NCI-H1105 (cell line): ENCODE results near the gene PARP11.
A peak's percentile ranks its signal among the peaks of the same experiment; 100 is the strongest.

Experiments used
- DNase-seq: peaks from one replicate; lab custom pipeline; 2025; lab: John Stamatoyannopoulos, UW

Gene PARP11, protein sequence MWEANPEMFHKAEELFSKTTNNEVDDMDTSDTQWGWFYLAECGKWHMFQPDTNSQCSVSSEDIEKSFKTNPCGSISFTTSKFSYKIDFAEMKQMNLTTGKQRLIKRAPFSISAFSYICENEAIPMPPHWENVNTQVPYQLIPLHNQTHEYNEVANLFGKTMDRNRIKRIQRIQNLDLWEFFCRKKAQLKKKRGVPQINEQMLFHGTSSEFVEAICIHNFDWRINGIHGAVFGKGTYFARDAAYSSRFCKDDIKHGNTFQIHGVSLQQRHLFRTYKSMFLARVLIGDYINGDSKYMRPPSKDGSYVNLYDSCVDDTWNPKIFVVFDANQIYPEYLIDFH

DNA sequence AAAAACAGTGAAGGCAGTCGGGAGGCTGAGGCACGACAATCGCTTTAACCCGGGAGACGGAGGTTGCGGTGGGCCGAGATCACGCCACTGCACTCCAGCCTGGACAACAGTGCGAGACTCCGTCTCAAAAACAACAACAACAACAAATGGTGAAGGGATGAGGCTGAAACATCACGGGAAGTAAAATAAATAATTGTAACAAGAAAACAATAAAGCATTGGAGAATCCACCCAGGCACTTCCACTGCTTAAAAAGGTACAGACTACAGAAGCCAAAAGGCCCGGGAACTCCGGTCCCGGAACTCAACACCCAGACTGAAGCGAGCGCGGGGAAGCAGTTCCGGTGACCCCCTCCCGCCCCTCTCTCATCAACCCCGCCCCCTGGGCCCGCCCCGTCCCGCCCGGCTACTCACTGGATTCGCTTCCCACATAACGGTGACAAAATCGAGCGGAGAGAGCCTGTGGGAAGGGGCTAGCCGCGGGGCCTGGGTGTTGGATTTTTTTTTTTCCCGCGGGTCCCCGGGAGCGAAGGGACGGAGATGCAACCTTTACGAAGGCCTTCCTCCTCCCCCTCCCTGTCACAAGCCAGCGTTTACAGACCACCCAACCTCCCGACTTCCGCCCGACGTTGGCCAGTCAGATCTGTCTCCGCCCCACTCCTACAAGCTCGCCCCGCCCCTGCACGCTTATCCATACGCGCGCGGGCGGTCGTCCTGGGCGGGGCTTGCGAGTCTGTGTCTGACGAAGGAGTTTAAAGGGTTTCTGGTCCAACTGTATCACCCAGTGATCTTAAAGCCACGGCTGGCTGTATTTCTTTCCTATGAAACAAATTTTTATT lies at the start of gene PARP11:
PARP11 (minus strand) TSS at position 600 of the 837 bp plus-strand sequence; CDS start at position 430, 170 bp downstream.
- DNase-seq: peak; percentile 94

DNA sequence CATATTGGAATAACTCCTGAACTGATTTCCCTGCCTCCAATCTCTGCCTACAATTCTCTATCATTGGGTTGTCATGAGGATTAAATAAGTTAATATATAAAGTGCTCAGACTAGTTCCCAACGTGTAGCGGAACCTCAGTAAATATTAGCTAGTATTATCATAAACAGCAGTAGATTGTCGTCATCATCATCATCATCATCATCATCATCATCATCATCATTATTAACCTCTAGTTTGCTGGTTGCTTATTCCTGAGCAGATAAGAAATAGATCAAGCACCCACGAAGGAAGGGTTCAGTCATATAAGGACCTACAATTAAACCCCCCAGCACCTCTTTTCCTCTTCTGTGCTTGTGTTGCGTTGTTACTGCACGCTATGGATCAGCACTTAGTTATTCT lies 48.8 kb upstream of the PARP11 start:
- DNase-seq: no peak

DNA sequence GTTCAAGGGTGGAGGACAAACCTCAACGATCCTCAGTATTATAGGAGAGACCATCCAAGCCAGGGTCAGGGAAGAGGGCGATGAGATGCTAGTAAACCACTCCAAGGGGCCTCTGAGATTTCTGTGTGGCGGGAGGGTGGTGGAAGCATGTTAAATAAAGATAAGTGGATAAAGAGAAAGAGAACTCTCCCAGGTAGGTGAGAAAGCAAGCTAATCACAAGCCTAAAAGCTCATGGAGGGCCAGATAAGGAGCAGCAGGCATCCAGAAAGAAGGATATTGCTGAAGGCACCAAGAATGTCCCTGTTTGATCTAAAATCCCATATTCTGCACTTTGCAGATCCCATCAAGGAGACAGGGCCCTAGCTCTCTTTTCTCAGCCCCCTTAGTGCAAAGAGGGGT lies 48.3 kb upstream of the PARP11 start:
- DNase-seq: no peak

DNA sequence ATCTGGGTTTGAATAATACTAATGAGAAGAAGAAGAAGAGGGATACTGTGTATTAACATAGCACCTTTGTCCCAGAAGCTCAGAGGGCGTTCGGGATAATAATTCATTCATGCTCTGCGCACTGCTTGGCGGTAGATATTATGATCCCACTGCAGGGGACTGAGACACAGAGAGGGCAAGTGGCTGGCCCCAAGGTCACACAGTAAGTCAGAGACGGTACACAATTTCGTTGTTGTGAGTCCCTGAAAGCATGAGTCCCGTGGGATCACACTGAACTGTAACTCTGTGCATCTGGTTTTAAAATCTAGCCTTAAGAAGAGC lies 47.9 kb upstream of the PARP11 start:
- no peak for DNase-seq

DNA sequence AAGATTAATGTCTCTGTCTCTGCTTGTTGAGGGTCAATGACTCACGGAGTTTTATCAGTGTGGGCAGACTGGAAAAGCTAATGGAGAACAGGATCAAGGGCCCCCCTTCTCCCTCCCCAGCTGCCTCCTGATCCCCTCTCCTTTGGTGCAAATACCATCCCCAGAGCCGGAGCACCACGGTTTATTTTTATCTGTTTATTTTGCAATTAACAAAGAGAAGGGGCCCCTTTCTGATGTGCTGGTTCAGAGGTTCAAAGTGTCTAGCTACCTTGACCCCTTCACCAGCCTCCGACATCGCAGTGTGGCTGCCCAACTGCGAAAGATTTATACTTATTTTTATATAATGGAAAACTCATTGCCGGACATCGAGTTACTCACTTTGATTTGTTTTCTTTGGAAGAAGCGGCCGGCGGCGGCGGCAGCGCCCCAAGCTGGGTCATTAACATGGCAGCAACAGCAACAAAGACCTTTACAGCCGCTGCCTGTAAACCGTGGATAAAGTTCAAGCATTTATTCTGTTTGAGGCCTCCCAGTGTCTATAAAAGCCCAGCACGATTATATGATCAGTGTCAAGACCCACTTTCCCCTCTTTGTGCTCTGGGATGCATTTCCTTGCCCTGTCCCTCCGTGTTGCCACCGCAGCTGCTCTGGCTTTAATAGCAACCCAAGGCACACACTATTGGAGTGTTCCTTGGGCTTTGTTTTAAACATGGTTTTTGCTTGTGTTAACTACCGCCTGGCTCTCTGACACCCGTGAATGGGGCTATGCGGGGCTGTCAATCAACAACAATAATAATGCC lies 47.4 kb upstream of the PARP11 start:
- no peak for DNase-seq

DNA sequence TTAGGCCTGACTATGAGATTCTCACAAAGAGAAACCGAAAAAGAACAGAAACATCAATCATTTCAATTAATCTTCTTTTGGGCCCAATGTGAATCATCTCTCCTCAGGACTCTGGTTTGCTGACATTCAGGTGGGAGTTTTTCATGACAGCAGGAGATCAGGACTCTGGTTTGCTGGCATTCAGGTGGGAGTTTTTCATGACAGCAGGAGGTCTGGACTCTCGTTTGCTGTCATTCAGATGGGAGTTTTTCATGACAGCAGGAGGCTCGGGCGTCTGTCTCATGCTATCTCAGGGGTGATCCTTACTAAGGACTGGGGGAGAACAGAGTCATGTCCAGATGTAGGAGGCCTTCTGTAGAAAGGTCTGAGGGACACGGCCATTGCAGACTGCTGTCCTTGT lies 40.1 kb upstream of the PARP11 start:
- DNase-seq: no peak

DNA sequence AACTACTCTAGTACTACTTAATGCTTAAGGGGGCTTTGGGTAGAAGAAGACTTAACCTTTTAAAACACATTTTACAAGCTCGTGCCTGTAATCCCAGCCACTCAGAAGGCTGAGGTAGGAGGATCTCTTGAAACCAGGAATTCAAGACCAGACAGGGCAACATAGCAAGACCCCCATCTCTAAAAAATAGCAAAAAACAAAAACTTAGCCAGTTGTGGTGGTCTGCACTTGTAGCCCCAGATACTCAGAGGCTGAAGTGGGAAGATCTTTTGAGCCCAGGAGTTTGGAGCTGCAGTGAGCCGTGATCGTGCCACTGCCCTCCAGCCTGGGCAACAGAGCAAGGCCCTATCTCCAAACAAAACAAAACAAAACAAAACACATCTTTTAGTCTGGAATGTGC lies 39.7 kb upstream of the PARP11 start:
- DNase-seq: no peak

DNA sequence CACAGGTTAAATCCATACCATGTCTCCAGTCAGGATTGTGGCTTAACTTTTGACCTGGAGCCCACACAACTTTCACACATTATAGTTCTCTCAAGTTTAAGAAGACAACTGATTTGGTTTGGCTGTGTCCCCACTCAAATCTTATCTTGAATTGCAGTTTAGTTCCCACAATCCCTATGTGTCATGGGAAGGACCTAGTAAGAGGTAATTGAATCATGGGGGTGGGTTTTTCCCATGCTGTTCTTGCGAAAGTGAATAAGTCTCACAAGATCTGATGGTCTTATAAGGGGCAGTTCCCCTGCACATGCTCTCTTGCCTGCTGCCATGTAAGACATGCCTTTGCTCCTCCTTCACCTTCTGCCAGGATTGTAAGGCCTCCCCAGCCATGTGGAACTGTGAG lies 38.2 kb upstream of the PARP11 start:
- DNase-seq: no peak

DNA sequence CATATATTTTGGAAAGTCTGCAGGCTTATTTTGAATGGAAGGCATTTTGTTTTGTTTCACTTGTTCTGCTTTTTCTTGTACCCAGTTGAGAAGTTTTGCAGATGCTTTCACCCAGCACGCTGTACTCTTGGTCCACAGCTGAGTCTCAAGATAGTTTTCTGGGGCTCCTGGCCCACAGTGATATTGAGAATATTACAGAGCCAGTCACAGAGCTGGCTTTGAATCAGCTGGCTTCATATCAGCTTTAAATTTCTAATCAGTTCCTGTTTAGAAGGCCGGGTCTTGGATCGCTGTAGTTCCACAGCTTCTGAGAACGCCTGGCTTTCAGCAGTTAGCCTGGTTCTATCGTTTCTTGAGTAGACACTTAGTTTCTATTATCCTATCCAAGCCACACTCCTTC lies 32.5 kb upstream of the PARP11 start:
- no peak for DNase-seq

DNA sequence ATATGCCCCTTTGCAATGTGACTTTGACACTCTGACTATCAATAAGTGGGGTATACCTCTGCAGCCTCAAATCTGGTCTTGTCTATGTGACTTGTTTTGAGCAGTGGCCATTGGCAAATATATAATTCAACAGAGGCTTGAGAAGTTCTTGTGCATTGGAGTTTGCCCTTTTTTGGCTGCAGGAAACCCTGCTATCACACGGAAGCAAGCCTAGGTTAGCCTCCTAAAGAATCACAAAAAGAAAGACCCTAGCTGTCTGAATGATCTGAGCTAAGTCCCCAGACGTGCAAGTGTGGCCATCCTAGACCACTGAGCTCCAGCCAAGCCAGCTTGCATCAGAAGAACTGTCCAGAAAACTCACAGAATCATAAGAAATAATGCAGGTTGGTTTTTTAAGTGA lies 31.8 kb upstream of the PARP11 start:
- no peak for DNase-seq

DNA sequence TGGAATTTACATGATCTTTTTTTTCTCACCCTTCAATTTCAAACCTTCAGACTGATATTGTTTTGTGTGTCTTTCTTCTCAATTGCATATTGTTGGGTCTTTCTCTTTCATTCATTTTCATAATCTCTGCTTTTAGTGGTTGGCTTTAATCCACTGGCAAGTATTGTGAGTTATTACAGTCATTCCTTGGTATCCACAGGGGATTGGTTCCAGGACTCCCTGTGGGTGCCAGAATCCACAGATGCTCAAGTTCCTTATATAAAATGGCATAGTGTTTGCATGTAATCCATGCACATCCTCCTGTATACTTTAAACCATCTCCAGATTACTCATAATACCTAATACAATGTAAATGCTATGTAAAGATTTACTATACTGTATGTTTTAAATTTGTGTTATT lies 29.7 kb upstream of the PARP11 start:
- no peak for DNase-seq

DNA sequence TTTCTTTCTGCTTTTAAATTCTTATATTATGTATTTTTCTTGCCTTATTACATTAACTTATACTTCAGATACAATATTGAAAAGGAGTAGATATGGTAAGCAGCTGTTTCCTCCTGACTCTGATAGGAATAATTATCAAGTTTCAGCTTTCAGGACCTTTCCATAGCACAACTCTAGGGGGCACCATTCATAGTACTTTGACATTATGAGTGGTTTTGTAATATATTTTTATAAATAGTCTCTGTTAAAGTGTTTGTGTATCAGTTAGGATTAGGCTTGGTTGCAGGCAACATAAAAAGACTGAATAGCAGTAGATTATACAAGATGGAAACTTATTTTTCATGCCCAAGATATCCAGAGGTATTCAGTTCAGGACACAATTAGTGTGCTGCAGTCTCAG lies 27.9 kb upstream of the PARP11 start:
- DNase-seq: no peak

DNA sequence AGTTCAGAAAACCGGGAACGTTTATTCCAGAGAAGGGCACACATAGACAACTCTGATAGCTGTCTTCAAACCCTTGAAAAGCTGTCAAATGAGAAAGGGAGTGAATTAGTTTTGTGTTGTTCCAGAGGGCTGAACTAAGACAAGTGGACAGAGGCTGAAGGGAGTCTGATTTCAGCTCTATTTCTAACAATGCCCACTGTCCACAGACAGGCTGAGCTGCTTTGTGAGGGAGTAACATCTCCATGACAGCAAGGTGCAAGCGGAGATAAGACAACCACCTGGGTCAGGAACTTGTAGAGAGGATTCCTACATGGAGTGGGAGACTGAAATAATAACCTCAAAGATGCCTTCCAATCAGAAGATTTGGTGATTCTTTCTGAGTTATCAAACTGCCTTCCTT lies 25.6 kb upstream of the PARP11 start:
- no peak for DNase-seq

DNA sequence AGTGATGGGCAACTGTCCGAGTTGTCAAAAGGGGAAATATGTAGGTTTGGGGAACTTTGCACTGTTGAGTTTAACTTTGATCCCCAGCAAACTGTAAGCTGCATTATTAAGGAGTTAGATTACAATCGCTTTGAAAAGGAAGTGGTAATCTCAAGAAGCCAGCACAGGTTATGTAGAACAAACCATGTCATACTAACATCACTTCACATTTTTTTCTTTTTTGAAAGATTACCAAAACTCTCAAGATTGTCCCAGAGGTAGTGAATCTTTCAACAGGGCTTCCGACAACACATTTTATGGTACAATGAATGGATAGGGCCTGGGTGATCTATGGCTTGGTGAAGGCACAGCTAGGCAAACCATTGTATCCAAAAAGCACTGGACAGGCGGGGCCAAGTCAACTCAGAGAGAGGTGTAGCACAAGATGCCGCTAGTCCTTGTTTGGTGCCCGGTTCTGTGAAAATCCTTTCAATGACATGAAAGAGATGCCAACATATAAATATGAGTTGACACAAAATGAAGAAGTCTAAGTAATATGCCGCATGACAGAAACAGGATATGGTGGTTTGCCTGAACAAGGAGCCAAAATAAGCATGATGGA lies 24.3 kb upstream of the PARP11 start:
- DNase-seq: no peak

DNA sequence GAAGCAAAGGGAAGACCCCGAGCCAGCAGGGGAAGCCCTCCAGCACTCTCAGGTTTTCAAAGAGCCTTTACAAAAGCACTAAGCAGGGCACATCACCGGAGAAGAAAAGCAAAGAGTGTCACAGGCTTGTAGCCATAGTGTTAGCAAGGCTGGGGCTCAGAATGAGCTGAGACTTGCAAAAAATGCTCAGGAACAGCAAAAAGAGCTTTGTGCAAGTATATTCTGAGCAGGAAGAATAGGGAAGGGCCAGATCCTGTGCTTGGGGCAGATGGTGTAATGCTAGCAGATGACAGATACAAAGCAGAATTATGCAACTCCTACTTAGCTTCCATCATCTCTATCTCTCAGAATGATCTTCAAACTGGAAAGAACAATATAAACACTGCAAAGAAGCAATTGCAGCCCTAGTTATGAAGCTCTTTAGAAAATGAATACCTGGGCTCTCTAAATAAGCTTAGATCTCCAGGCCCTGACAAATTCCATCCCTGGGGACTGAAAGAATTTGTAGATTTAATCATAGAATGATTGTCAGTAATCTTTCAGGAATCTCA lies 23.7 kb upstream of the PARP11 start:
- no peak for DNase-seq

DNA sequence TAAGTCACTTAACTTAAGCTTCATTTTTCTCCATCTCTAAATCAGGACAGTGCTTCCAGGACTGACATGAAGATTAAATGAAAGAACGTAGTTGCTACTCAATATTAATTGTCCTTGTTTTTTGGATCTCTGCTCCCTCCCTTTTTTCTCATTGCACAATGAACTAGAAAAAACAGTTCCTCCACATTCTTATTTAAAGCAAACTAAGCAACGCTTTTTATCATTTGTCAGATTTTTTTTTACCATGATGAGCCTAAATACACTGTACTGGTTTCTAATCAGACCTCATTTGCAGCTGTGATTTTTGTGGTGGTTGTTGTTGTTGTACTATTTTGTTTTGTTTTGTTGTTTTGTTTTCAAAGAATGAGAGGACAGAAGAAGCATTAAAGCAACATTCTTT lies 23.2 kb upstream of the PARP11 start:
- DNase-seq: no peak

DNA sequence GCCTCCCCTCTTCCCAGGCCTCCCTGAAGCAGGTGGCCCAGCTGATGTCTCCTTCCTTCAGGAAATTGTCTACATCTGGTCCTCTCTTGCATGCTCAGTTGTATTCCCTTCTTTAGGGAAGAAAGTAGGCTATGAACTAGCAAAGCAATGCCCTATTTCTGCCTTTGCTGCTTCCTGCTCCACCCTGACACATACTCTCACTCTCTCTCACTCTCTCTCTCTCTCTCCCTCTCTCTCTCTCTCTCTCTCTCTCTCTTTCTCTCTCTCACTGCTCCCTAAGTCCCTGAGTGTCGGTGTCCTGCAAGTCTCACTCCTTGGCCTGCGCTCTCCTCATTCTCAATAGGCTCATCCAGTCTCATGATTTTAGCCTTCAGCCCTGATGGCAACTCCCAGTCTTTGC lies 19.4 kb upstream of the PARP11 start:
- no peak for DNase-seq

DNA sequence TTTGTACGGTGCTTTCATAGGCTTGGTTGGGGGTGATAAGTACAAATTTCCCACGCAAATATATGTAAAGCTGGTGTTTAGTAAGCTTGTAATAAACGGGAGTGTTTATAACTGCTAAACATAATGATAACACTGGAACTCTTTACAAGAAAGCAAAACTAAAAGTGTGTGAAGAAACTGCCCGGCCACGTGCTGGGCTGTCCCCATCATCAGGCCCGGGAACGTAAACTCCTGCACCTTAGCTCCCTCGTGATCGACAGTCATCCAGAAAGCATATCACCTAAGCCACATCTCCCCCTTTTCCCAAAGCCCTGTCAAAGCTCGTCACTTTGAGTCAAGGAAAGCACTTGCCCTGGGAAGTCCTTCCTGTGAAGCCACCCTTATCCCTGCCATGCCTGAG lies 18.0 kb upstream of the PARP11 start:
- no peak for DNase-seq

DNA sequence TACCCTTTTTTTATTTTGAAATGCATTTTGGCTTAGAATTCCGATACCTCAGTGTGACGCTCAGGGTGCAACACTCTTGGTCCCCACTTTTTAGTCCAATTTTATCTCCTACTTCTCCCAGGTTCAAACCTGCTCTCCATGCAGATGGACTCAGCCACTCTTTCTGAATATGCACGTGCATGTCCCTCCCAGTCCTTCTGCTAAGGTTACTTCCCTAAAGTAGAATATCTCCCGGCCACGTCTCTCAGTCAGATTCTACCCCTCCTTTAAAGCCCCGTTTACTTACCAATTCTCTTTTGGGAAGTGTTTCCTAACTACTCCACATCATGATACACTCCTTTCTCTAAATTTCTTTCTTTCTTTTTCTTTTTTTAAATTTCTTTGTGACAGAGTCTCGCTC lies 15.5 kb upstream of the PARP11 start:
- DNase-seq: no peak

DNA sequence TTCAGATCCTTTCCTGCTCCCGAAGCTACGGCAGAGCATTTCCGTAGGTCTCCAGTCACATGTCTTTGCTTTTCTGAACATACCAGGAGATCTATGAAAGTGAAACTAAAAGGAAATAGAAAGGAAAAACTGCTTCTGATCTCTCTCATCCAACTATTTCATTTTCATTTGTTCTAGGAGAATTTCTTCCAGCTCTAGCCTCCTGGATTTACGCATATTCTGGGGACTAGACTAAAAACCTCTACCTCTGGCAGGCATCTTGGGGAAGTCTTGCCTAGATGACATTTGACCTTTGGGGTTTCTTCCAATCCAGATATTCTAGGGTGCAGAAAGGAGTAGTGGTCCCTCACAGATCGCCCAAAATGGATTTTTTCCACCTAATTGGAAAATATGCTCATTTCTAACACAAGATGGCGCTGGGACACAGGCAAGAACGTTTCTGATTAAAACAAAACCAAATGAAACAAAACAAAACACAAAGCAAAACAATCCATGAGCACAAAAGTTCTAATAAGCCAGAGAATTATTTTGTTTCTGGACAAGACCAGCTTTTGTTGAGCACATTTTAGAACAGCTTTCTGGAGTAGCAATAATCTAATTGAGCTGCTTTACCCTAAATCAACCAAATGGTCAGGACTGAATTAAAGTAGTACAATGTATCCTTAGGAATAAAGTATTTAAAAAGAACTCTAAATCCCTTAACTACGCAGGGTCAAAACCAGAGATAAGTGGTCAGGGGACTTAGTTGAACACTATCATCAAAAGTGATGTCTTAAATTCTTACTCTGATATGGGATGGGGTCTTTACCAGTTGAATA lies 12.3 kb upstream of the PARP11 start:
- peak; percentile 40 for DNase-seq

DNA sequence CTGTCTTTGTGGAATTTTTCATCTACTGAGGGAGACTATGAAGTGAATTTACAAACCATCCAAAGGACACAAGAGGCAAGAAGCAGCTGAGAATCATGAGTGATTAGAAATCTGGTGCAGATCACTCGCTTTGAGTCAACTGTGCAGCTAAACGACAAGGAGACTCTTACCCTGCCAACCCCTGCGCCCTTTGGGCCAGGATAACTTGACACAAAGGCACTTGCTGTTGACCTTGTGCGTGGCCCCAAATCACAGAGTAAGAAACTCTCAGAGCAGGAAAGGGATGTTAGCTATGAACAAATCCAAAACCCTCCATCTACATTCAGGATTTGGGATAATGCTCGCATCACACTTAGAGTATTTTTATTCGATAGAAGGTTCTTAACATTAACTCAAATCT lies 11.5 kb upstream of the PARP11 start:
- DNase-seq: no peak
